Neural cell (in vitro differentiated cells): Measurements from ENCODE around the gene PSMD13. TPM values are rescaled to one million over a fixed set of nuclear protein-coding genes. Genes with fewer than 3 reads are reported as not detected.

ENCODE experiments used
- H2AFZ ChIP-seq: fragments of 200-600, 300-800 bp; sonication (generic), shearing (Covaris generic); 2 replicates; pipeline ENCODE4 v1.6.0; 2014; ENCODE audit warnings: low read depth, mild to moderate bottlenecking, antibody characterized with exemption, low read length, moderate library complexity
- H3F3A ChIP-seq: fragments of 200-600 bp; shearing (Covaris generic); 2 replicates; pipeline ENCODE4 v1.6.1; 2016; ENCODE audit warnings: mild to moderate bottlenecking, moderate library complexity, mixed read lengths, antibody characterized with exemption, low read length; ENCODE audit not compliant: insufficient read depth, poor library complexity, severe bottlenecking
- H3K27ac ChIP-seq: fragments of 200-600, 300-800 bp; sonication (generic), shearing (Covaris generic); 2 replicates; pipeline ENCODE4 v1.5.1; 2014; ENCODE audit warnings: mild to moderate bottlenecking, low read length, moderate library complexity
- H3K27me3 ChIP-seq: fragments of 300-800, 200-600 bp; sonication (generic), shearing (Covaris generic); 2 replicates; pipeline ENCODE4 v1.6.0; 2014; ENCODE audit warnings: mild to moderate bottlenecking, low read depth, low read length, moderate library complexity; ENCODE audit not compliant: insufficient read depth
- H3K36me3 ChIP-seq: fragments of 300-800, 200-600 bp; sonication (generic), shearing (Covaris generic); 2 replicates; pipeline ENCODE4 v1.5.1; 2014; ENCODE audit warnings: mild to moderate bottlenecking, antibody characterized with exemption, low read length, moderate library complexity; ENCODE audit not compliant: insufficient read depth
- H3K4me2 ChIP-seq: fragments of 300-800, 200-600 bp; sonication (generic), shearing (Covaris generic); 2 replicates; pipeline ENCODE4 v1.6.0; 2014; ENCODE audit warnings: mild to moderate bottlenecking, low read length
- H3K4me3 ChIP-seq: fragments of 300-800, 200-600 bp; sonication (generic), shearing (Covaris generic); 2 replicates; pipeline ENCODE4 v1.5.1; 2014; ENCODE audit warnings: mild to moderate bottlenecking, low read length, moderate library complexity
- H3K79me2 ChIP-seq: fragments of 200-600 bp; shearing (Covaris generic); replicated peaks from 2 replicates; pipeline ENCODE4 v1.6.0; 2014; ENCODE audit warnings: mild to moderate bottlenecking, low read length, moderate library complexity; ENCODE audit not compliant: insufficient read depth
- H3K9ac ChIP-seq: fragments of 300-800, 200-600 bp; sonication (generic), shearing (Covaris generic); 2 replicates; pipeline ENCODE4 v1.6.1; 2016; ENCODE audit warnings: mild to moderate bottlenecking, low read length, mixed read lengths
- H3K9me2 ChIP-seq: fragments of 200-600 bp; shearing (Covaris generic); 2 replicates; pipeline ENCODE4 v1.6.1; 2016; ENCODE audit warnings: mild to moderate bottlenecking, low read length, mixed read lengths; ENCODE audit not compliant: insufficient read depth
- H3K9me3 ChIP-seq: fragments of 200-600, 300-800 bp; sonication (generic), shearing (Covaris generic); 2 replicates; pipeline ENCODE4 v1.6.1; 2016; ENCODE audit warnings: mild to moderate bottlenecking, mixed run types, low read length, moderate library complexity, mixed read lengths
- H4K20me1 ChIP-seq: fragments of 200-600 bp; shearing (Covaris generic); 2 replicates; pipeline ENCODE4 v1.6.1; 2016; ENCODE audit warnings: mild to moderate bottlenecking, mixed run types; ENCODE audit not compliant: insufficient read depth
- CTCF ChIP-seq: fragments of 450-650 bp; IDR thresholded peaks from 2 replicates; pipeline ENCODE4 v1.5.1; 2014; ENCODE audit warnings: antibody characterized with exemption, mild to moderate bottlenecking, moderate library complexity; ENCODE audit not compliant: poor library complexity, severe bottlenecking
- EP300 ChIP-seq: fragments of 450-650 bp; conservative IDR thresholded peaks from 2 replicates; pipeline ENCODE4 v1.6.1; 2014; ENCODE audit warnings: antibody characterized with exemption, mild to moderate bottlenecking, moderate library complexity; ENCODE audit not compliant: poor library complexity, severe bottlenecking
- EZH2 ChIP-seq: fragments of 200-600, 300-800 bp; shearing (Covaris generic), sonication (generic); IDR thresholded peaks from 2 replicates; pipeline ENCODE4 v1.6.1; 2014; ENCODE audit warnings: antibody characterized with exemption, low read length, borderline replicate concordance, mild to moderate bottlenecking; ENCODE audit not compliant: insufficient read depth, poor library complexity, severe bottlenecking
- POLR2AphosphoS5 ChIP-seq: IDR thresholded peaks from 2 replicates; pipeline ENCODE4 v1.6.1; 2012
- RAD21 ChIP-seq: fragments of 450-650 bp; conservative IDR thresholded peaks from 2 replicates; pipeline ENCODE4 v1.6.1; 2014; ENCODE audit warnings: antibody characterized with exemption, mild to moderate bottlenecking, moderate library complexity
- REST ChIP-seq: IDR thresholded peaks from 2 replicates; pipeline ENCODE4 v1.6.1; 2012; ENCODE audit warnings: borderline replicate concordance
- SMC3 ChIP-seq: fragments of 450-650 bp; conservative IDR thresholded peaks from 2 replicates; pipeline ENCODE4 v1.6.1; 2014; ENCODE audit warnings: antibody characterized with exemption, mild to moderate bottlenecking, moderate library complexity; ENCODE audit not compliant: poor library complexity
- TAF1 ChIP-seq: IDR thresholded peaks from 2 replicates; pipeline ENCODE4 v1.6.1; 2012; ENCODE audit warnings: low read depth
- polyA plus RNA-seq: library from polyadenylated mRNA; depleted of rRNA; stranded (reverse); fragments of >200 nt; gene quantifications from 2 replicates; pipeline ENCODE4 v1.2.3, GENCODE V29; 2014

PSMD13 gene
- polyA plus RNA-seq, 1 donor from 2014 or later: 183 TPM

- no peak for TF ChIP-seq RAD21
- TF ChIP-seq EP300: no peak
- TF ChIP-seq TAF1: no peak
- no peak for TF ChIP-seq SMC3
- Histone ChIP-seq H3K9me3 (no peaks in the 10 kb centered on the region), H3K79me2 (no peaks in the 10 kb centered on the region), H3K9me2 (no peaks in the 10 kb centered on the region), H3K4me3 (no peak overlapping the region), H3K9ac (no peak overlapping the region), H4K20me1 (no peaks in the 10 kb centered on the region), H3K27me3 (no peaks in the 10 kb centered on the region), H3K4me2 (no peak overlapping the region), H3K36me3 (no peaks in the 10 kb centered on the region), H2AFZ (no peak overlapping the region), H3F3A (no peaks in the 10 kb centered on the region), H3K27ac (no peak overlapping the region)
These were observed 33.9 kb downstream of the PSMD13 start for GRCh38 chr11:270451-271318.

- H3F3A ChIP-seq: no peaks in the 10 kb centered on the region
These were observed 34.5 kb downstream of the PSMD13 start for GRCh38 chr11:271319-271715.

GRCh38 chr11:272195-272930 lies 35.6 kb downstream of the PSMD13 start:
- Histone ChIP-seq H3K27me3 (no peaks in the 10 kb centered on the region), H3F3A (no peaks in the 10 kb centered on the region), H3K4me3 (no peak overlapping the region), H2AFZ (no peak overlapping the region), H3K36me3 (no peaks in the 10 kb centered on the region), H3K9me3 (no peaks in the 10 kb centered on the region), H3K9me2 (no peaks in the 10 kb centered on the region), H3K27ac (no peak overlapping the region), H3K4me2 (no peak overlapping the region), H4K20me1 (no peaks in the 10 kb centered on the region), H3K79me2 (no peaks in the 10 kb centered on the region), H3K9ac (no peak overlapping the region)
- TF ChIP-seq EP300 (no peak), CTCF (no peak), POLR2AphosphoS5 (no peak), REST (no peak), EZH2 (no peak), RAD21 (no peak), TAF1 (no peak)

More at GRCh38 chr11:271319-271715, 34.5 kb downstream of the PSMD13 start:
- no peak overlapping the region for H3K4me3 ChIP-seq
- H3K36me3 ChIP-seq: no peaks in the 10 kb centered on the region
- H2AFZ ChIP-seq: no peak overlapping the region
- H3K79me2 ChIP-seq: no peaks in the 10 kb centered on the region
- H3K4me2 ChIP-seq: no peak overlapping the region
- TF ChIP-seq EP300 (no peak), TAF1 (no peak)
- H3K27ac ChIP-seq: no peak overlapping the region
- H3K27me3 ChIP-seq: no peaks in the 10 kb centered on the region
- H3K9me2 ChIP-seq: no peaks in the 10 kb centered on the region
- H4K20me1 ChIP-seq: no peaks in the 10 kb centered on the region
- no peaks in the 10 kb centered on the region for H3K9me3 ChIP-seq
- no peak overlapping the region for H3K9ac ChIP-seq
